PFSK-1 (cell line): ENCODE data around the gene FAM78B.

ENCODE experiments used
- FOXP2 ChIP-seq: optimal IDR thresholded peaks from 2 replicates; pipeline ENCODE3; 2011; ENCODE audit warnings: borderline replicate concordance, control low read depth, inconsistent platforms; ENCODE audit not compliant: insufficient read depth; ENCODE audit errors: extremely low read length, extremely low read depth
- POLR2AphosphoS5 ChIP-seq: IDR thresholded peaks from 2 replicates; pipeline ENCODE4 v1.6.1; 2012; ENCODE audit warnings: low read depth, mild to moderate bottlenecking, control low read depth, low read length, moderate library complexity
- REST ChIP-seq, 2 experiments: IDR thresholded peaks; 2 replicates each; pipeline versions ENCODE4 v1.6.1 to v1.8.0; 2011 to 2012; ENCODE audit warnings: low read depth in 2 of 2, low read length in 2 of 2, control low read depth in 1 of 2, inconsistent platforms in 1 of 2, mild to moderate bottlenecking in 1 of 2, moderate library complexity in 1 of 2; ENCODE audit not compliant: insufficient read depth in 1 of 2
- SIN3A ChIP-seq: IDR thresholded peaks from 2 replicates; pipeline ENCODE4 v1.6.1; 2012; ENCODE audit warnings: mild to moderate bottlenecking, low read length, moderate library complexity, borderline replicate concordance; ENCODE audit not compliant: insufficient read depth
- TAF1 ChIP-seq: IDR thresholded peaks from 2 replicates; pipeline ENCODE4 v1.6.1; 2012; ENCODE audit warnings: low read length, control low read depth, borderline replicate concordance; ENCODE audit not compliant: insufficient read depth

The FAM78B gene

GRCh38 chr1:166120281-166120680 is 46.5 kb downstream of the FAM78B start:
- TF ChIP-seq SIN3A (no peak), TAF1 (no peak), REST (IDR thresholded peaks at IDR 0.05; ENCODE audit: insufficient read depth in 1 of 2, low read depth in 2 of 2, low read length in 2 of 2) (no peak), FOXP2 (no peak), POLR2AphosphoS5 (no peak)

- TF ChIP-seq REST (IDR thresholded peaks at IDR 0.05; ENCODE audit: insufficient read depth in 1 of 2, low read depth in 2 of 2, low read length in 2 of 2) (no peak), TAF1 (no peak), POLR2AphosphoS5 (no peak), SIN3A (no peak), FOXP2 (no peak)
Measured at GRCh38 chr1:166119471-166119965, 47.3 kb downstream of the FAM78B start.

GRCh38 chr1:166117776-166118175 is 49.0 kb downstream of the FAM78B start:
- TF ChIP-seq SIN3A (no peak), POLR2AphosphoS5 (no peak), REST (IDR thresholded peaks at IDR 0.05; ENCODE audit: insufficient read depth in 1 of 2, low read depth in 2 of 2, low read length in 2 of 2) (no peak), FOXP2 (no peak), TAF1 (no peak)

- TF ChIP-seq POLR2AphosphoS5 (no peak), SIN3A (no peak), REST (IDR thresholded peaks at IDR 0.05; ENCODE audit: insufficient read depth in 1 of 2, low read depth in 2 of 2, low read length in 2 of 2) (no peak), FOXP2 (no peak), TAF1 (no peak)
Measured at GRCh38 chr1:166116026-166116425, 50.8 kb downstream of the FAM78B start.

GRCh38 chr1:166114419-166114818 is 52.4 kb downstream of the FAM78B start:
- no peak for TF ChIP-seq POLR2AphosphoS5
- TF ChIP-seq TAF1: no peak
- TF ChIP-seq SIN3A: no peak
- no peak for TF ChIP-seq FOXP2
- no peak for TF ChIP-seq REST (IDR thresholded peaks at IDR 0.05; ENCODE audit: insufficient read depth in 1 of 2, low read depth in 2 of 2, low read length in 2 of 2)
